ENCODE results near the gene ZNF322.
"Not testable (repeated sequence)": the region's sequence is repeated elsewhere in the genome, so short reads cannot be mapped to it uniquely, and the experiment has no call there.

The ZNF322 gene

GRCh38 chr6:26670003-26670402, 10.5 kb upstream of the ZNF322 start:
- H3K4me3 ChIP-seq (ENCODE audit: low read depth in 1 of 2, low read length in 2 of 2); H3K9me3 ChIP-seq (ENCODE audit: control insufficient read depth in 1 of 2, low read length in 2 of 2); H3K27ac ChIP-seq (ENCODE audit: low read depth, low read length); H3K9ac ChIP-seq (ENCODE audit: low read depth in 1 of 2, low read length in 2 of 2); H3K36me3 ChIP-seq (ENCODE audit: control insufficient read depth in 1 of 2, insufficient read depth in 2 of 2, low read length in 2 of 2); H3K27me3 ChIP-seq (ENCODE audit: control insufficient read depth in 1 of 2, insufficient read depth in 2 of 2, low read length in 2 of 2); H3K4me1 ChIP-seq (ENCODE audit: control insufficient read depth in 1 of 2, insufficient read depth in 2 of 2, low read length in 2 of 2): not testable (repeated sequence)

GRCh38 chr6:26660000-26660361, 435 bp upstream of the ZNF322 start:
- peak overlapping the region; percentile 58 to 78 for H3K9ac ChIP-seq (ENCODE audit: low read depth in 1 of 2, low read length in 2 of 2)
- H3K4me3 ChIP-seq (ENCODE audit: low read depth in 1 of 2, low read length in 2 of 2): peak overlapping the region; percentile 75 to 96
- no peaks in the 10 kb centered on the region for H3K9me3 ChIP-seq (ENCODE audit: control insufficient read depth in 1 of 2, low read length in 2 of 2)
- H3K36me3 ChIP-seq (ENCODE audit: control insufficient read depth in 1 of 2, insufficient read depth in 2 of 2, low read length in 2 of 2): peaks cover 0 to 8% of the 10 kb centered on the region in 2 donors
- H3K4me1 ChIP-seq (ENCODE audit: control insufficient read depth in 1 of 2, insufficient read depth in 2 of 2, low read length in 2 of 2): peaks cover 14 to 24% of the 10 kb centered on the region in 2 donors
- no peak overlapping the region for H3K27ac ChIP-seq (ENCODE audit: low read depth, low read length)
- H3K27me3 ChIP-seq (ENCODE audit: control insufficient read depth in 1 of 2, insufficient read depth in 2 of 2, low read length in 2 of 2): peaks cover 0 to 4% of the 10 kb centered on the region in 2 donors

GRCh38 chr6:26657256-26657655, 2.3 kb downstream of the ZNF322 start:
- Histone ChIP-seq H3K9me3 (ENCODE audit: control insufficient read depth in 1 of 2, low read length in 2 of 2) (no peaks in the 10 kb centered on the region), H3K9ac (ENCODE audit: low read depth in 1 of 2, low read length in 2 of 2) (no peak overlapping the region), H3K4me3 (ENCODE audit: low read depth in 1 of 2, low read length in 2 of 2) (no peak overlapping the region), H3K27me3 (ENCODE audit: control insufficient read depth in 1 of 2, insufficient read depth in 2 of 2, low read length in 2 of 2) (no peaks in the 10 kb centered on the region), H3K36me3 (ENCODE audit: control insufficient read depth in 1 of 2, insufficient read depth in 2 of 2, low read length in 2 of 2) (peaks cover 0 to 20% of the 10 kb centered on the region in 2 donors), H3K4me1 (ENCODE audit: control insufficient read depth in 1 of 2, insufficient read depth in 2 of 2, low read length in 2 of 2) (peaks cover 14 to 24% of the 10 kb centered on the region in 2 donors), H3K27ac (ENCODE audit: low read depth, low read length) (no peak overlapping the region)

- Histone ChIP-seq H3K36me3 (ENCODE audit: control insufficient read depth in 1 of 2, insufficient read depth in 2 of 2, low read length in 2 of 2) (peaks cover 0 to 29% of the 10 kb centered on the region in 2 donors), H3K4me3 (ENCODE audit: low read depth in 1 of 2, low read length in 2 of 2) (no peak overlapping the region), H3K4me1 (ENCODE audit: control insufficient read depth in 1 of 2, insufficient read depth in 2 of 2, low read length in 2 of 2) (peaks cover 4 to 15% of the 10 kb centered on the region in 2 donors), H3K9ac (ENCODE audit: low read depth in 1 of 2, low read length in 2 of 2) (no peak overlapping the region), H3K9me3 (ENCODE audit: control insufficient read depth in 1 of 2, low read length in 2 of 2) (peaks cover 0 to 7% of the 10 kb centered on the region in 2 donors), H3K27me3 (ENCODE audit: control insufficient read depth in 1 of 2, insufficient read depth in 2 of 2, low read length in 2 of 2) (no peaks in the 10 kb centered on the region), H3K27ac (ENCODE audit: low read depth, low read length) (no peak overlapping the region)
These were observed 6.5 kb downstream of the ZNF322 start for GRCh38 chr6:26653007-26653406.

- H3K9ac ChIP-seq (ENCODE audit: low read depth in 1 of 2, low read length in 2 of 2): no peak overlapping the region
- peaks cover 0 to 2% of the 10 kb centered on the region in 2 donors for H3K4me1 ChIP-seq (ENCODE audit: control insufficient read depth in 1 of 2, insufficient read depth in 2 of 2, low read length in 2 of 2)
- no peak overlapping the region for H3K4me3 ChIP-seq (ENCODE audit: low read depth in 1 of 2, low read length in 2 of 2)
- H3K9me3 ChIP-seq (ENCODE audit: control insufficient read depth in 1 of 2, low read length in 2 of 2): peaks cover 0 to 7% of the 10 kb centered on the region in 2 donors
- H3K27me3 ChIP-seq (ENCODE audit: control insufficient read depth in 1 of 2, insufficient read depth in 2 of 2, low read length in 2 of 2): no peaks in the 10 kb centered on the region
- peaks cover 0 to 29% of the 10 kb centered on the region in 2 donors for H3K36me3 ChIP-seq (ENCODE audit: control insufficient read depth in 1 of 2, insufficient read depth in 2 of 2, low read length in 2 of 2)
- H3K27ac ChIP-seq (ENCODE audit: low read depth, low read length): no peak overlapping the region
These were observed 8.3 kb downstream of the ZNF322 start for GRCh38 chr6:26651133-26651781.

- Histone ChIP-seq H3K4me3 (ENCODE audit: low read depth in 1 of 2, low read length in 2 of 2) (no peak overlapping the region), H3K9me3 (ENCODE audit: control insufficient read depth in 1 of 2, low read length in 2 of 2) (peaks cover 0 to 21% of the 10 kb centered on the region in 2 donors), H3K27me3 (ENCODE audit: control insufficient read depth in 1 of 2, insufficient read depth in 2 of 2, low read length in 2 of 2) (no peaks in the 10 kb centered on the region), H3K27ac (ENCODE audit: low read depth, low read length) (no peak overlapping the region), H3K9ac (ENCODE audit: low read depth in 1 of 2, low read length in 2 of 2) (no peak overlapping the region), H3K36me3 (ENCODE audit: control insufficient read depth in 1 of 2, insufficient read depth in 2 of 2, low read length in 2 of 2) (peaks cover 28 to 37% of the 10 kb centered on the region in 2 donors), H3K4me1 (ENCODE audit: control insufficient read depth in 1 of 2, insufficient read depth in 2 of 2, low read length in 2 of 2) (no peaks in the 10 kb centered on the region)
These were observed 13.5 kb downstream of the ZNF322 start for GRCh38 chr6:26646074-26646473.

GRCh38 chr6:26640806-26641205, 18.7 kb downstream of the ZNF322 start:
- peaks cover 20 to 41% of the 10 kb centered on the region in 2 donors for H3K9me3 ChIP-seq (ENCODE audit: control insufficient read depth in 1 of 2, low read length in 2 of 2)

GRCh38 chr6:26629359-26629758, 30.2 kb downstream of the ZNF322 start:
- Histone ChIP-seq H3K9me3 (ENCODE audit: control insufficient read depth in 1 of 2, low read length in 2 of 2) (no peaks in the 10 kb centered on the region), H3K4me1 (ENCODE audit: control insufficient read depth in 1 of 2, insufficient read depth in 2 of 2, low read length in 2 of 2) (no peaks in the 10 kb centered on the region), H3K9ac (ENCODE audit: low read depth in 1 of 2, low read length in 2 of 2) (no peak overlapping the region), H3K27ac (ENCODE audit: low read depth, low read length) (no peak overlapping the region), H3K36me3 (ENCODE audit: control insufficient read depth in 1 of 2, insufficient read depth in 2 of 2, low read length in 2 of 2) (no peaks in the 10 kb centered on the region), H3K4me3 (ENCODE audit: low read depth in 1 of 2, low read length in 2 of 2) (no peak overlapping the region), H3K27me3 (ENCODE audit: control insufficient read depth in 1 of 2, insufficient read depth in 2 of 2, low read length in 2 of 2) (no peaks in the 10 kb centered on the region)

More at GRCh38 chr6:26640806-26641205, 18.7 kb downstream of the ZNF322 start:
- Histone ChIP-seq H3K27me3 (ENCODE audit: control insufficient read depth in 1 of 2, insufficient read depth in 2 of 2, low read length in 2 of 2) (no peaks in the 10 kb centered on the region), H3K27ac (ENCODE audit: low read depth, low read length) (no peak overlapping the region), H3K4me1 (ENCODE audit: control insufficient read depth in 1 of 2, insufficient read depth in 2 of 2, low read length in 2 of 2) (no peaks in the 10 kb centered on the region), H3K36me3 (ENCODE audit: control insufficient read depth in 1 of 2, insufficient read depth in 2 of 2, low read length in 2 of 2) (peaks cover 51 to 55% of the 10 kb centered on the region in 2 donors), H3K9ac (ENCODE audit: low read depth in 1 of 2, low read length in 2 of 2) (no peak overlapping the region), H3K4me3 (ENCODE audit: low read depth in 1 of 2, low read length in 2 of 2) (no peak overlapping the region)

GRCh38 chr6:26627843-26628242, 31.7 kb downstream of the ZNF322 start:
- Histone ChIP-seq H3K4me1 (ENCODE audit: control insufficient read depth in 1 of 2, insufficient read depth in 2 of 2, low read length in 2 of 2) (no peaks in the 10 kb centered on the region), H3K4me3 (ENCODE audit: low read depth in 1 of 2, low read length in 2 of 2) (no peak overlapping the region), H3K27me3 (ENCODE audit: control insufficient read depth in 1 of 2, insufficient read depth in 2 of 2, low read length in 2 of 2) (no peaks in the 10 kb centered on the region), H3K27ac (ENCODE audit: low read depth, low read length) (no peak overlapping the region), H3K36me3 (ENCODE audit: control insufficient read depth in 1 of 2, insufficient read depth in 2 of 2, low read length in 2 of 2) (no peaks in the 10 kb centered on the region), H3K9ac (ENCODE audit: low read depth in 1 of 2, low read length in 2 of 2) (no peak overlapping the region), H3K9me3 (ENCODE audit: control insufficient read depth in 1 of 2, low read length in 2 of 2) (no peaks in the 10 kb centered on the region)

- Histone ChIP-seq H3K4me3 (ENCODE audit: low read depth in 1 of 2, low read length in 2 of 2) (no peak overlapping the region), H3K27ac (ENCODE audit: low read depth, low read length) (no peak overlapping the region)
These were observed 35.0 kb downstream of the ZNF322 start for GRCh38 chr6:26624557-26624956.

More at GRCh38 chr6:26624557-26624956, 35.0 kb downstream of the ZNF322 start:
- Histone ChIP-seq H3K9me3 (ENCODE audit: control insufficient read depth in 1 of 2, low read length in 2 of 2) (no peaks in the 10 kb centered on the region), H3K36me3 (ENCODE audit: control insufficient read depth in 1 of 2, insufficient read depth in 2 of 2, low read length in 2 of 2) (no peaks in the 10 kb centered on the region), H3K9ac (ENCODE audit: low read depth in 1 of 2, low read length in 2 of 2) (no peak overlapping the region), H3K4me1 (ENCODE audit: control insufficient read depth in 1 of 2, insufficient read depth in 2 of 2, low read length in 2 of 2) (no peaks in the 10 kb centered on the region), H3K27me3 (ENCODE audit: control insufficient read depth in 1 of 2, insufficient read depth in 2 of 2, low read length in 2 of 2) (no peaks in the 10 kb centered on the region)

Data from duodenal mucosa (tissue), 2 donors.